Astrocyte (in vitro differentiated cells and primary cell): ENCODE measurements around the gene PRKCE. TPM values are rescaled to one million over a fixed set of nuclear protein-coding genes. Genes with fewer than 3 reads are reported as not detected.

Experiments
- DNase-seq: peaks from one replicate; pipeline ENCODE4 v3.0.0-alpha.2; 2010; ENCODE audit warnings: low read depth
- FAIRE-seq: peaks from 2 replicates; lab custom pipeline; 2011; peaks lifted over from hg19 to GRCh38; lab: Jason Lieb, UNC
- H2AFZ ChIP-seq: 2 replicates; pipeline ENCODE4 v1.6.0; 2012; ENCODE audit warnings: low read depth, low read length, inconsistent platforms
- H3K27ac ChIP-seq: 2 replicates; pipeline ENCODE4 v1.5.1; 2011; ENCODE audit warnings: low read depth, low read length, inconsistent platforms
- H3K27me3 ChIP-seq: 2 replicates; pipeline ENCODE4 v1.6.0; 2011; ENCODE audit warnings: low read length, inconsistent platforms; ENCODE audit not compliant: insufficient read depth
- H3K36me3 ChIP-seq: 2 replicates; pipeline ENCODE4 v1.5.1; 2011; ENCODE audit warnings: low read length, inconsistent platforms; ENCODE audit not compliant: insufficient read depth
- H3K4me1 ChIP-seq: 2 replicates; pipeline ENCODE4 v1.5.1; 2011; ENCODE audit warnings: low read length, inconsistent platforms; ENCODE audit not compliant: insufficient read depth
- H3K4me2 ChIP-seq: 2 replicates; pipeline ENCODE4 v1.6.0; 2012; ENCODE audit warnings: low read length, inconsistent platforms
- H3K4me3 ChIP-seq: 2 replicates; pipeline ENCODE4 v1.5.1; 2011; ENCODE audit warnings: low read depth, mild to moderate bottlenecking, low read length, inconsistent platforms; ENCODE audit not compliant: insufficient read depth
- H3K79me2 ChIP-seq: 2 replicates; pipeline ENCODE4 v1.6.0; 2012; ENCODE audit warnings: mild to moderate bottlenecking, low read length, inconsistent platforms; ENCODE audit not compliant: insufficient read depth
- H3K9ac ChIP-seq: 2 replicates; pipeline ENCODE4 v1.6.0; 2012; ENCODE audit warnings: mild to moderate bottlenecking, low read length, inconsistent platforms
- H3K9me3 ChIP-seq: 2 replicates; pipeline ENCODE4 v1.5.1; 2012; ENCODE audit warnings: low read depth, mild to moderate bottlenecking, low read length, inconsistent platforms; ENCODE audit not compliant: insufficient read depth
- H4K20me1 ChIP-seq: 2 replicates; pipeline ENCODE4 v1.6.0; 2012; ENCODE audit warnings: low read length, inconsistent platforms; ENCODE audit not compliant: insufficient read depth
- H3K27ac Mint-ChIP-seq: one replicate; pipeline ENCODE4 v1.8.0; 2021; ENCODE audit warnings: mild to moderate bottlenecking, mixed read lengths; ENCODE audit not compliant: unreplicated experiment
- H3K27me3 Mint-ChIP-seq: one replicate; pipeline ENCODE4 v1.8.0; 2021; ENCODE audit warnings: low read depth, mixed read lengths; ENCODE audit not compliant: unreplicated experiment
- H3K36me3 Mint-ChIP-seq: one replicate; pipeline ENCODE4 v1.8.0; 2021; ENCODE audit warnings: low read depth, mixed read lengths; ENCODE audit not compliant: unreplicated experiment
- H3K4me1 Mint-ChIP-seq: one replicate; pipeline ENCODE4 v1.8.0; 2021; ENCODE audit warnings: low read depth, mixed read lengths; ENCODE audit not compliant: unreplicated experiment
- H3K4me3 Mint-ChIP-seq: one replicate; pipeline ENCODE4 v1.8.0; 2021; ENCODE audit warnings: mild to moderate bottlenecking, moderate library complexity, mixed read lengths; ENCODE audit not compliant: unreplicated experiment
- H3K9me3 Mint-ChIP-seq: one replicate; pipeline ENCODE4 v1.8.0; 2021; ENCODE audit warnings: mild to moderate bottlenecking, mixed read lengths; ENCODE audit not compliant: unreplicated experiment
- CTCF ChIP-seq: IDR thresholded peaks from 2 replicates; pipeline ENCODE4 v1.5.1; 2011; ENCODE audit warnings: low read depth, mild to moderate bottlenecking, inconsistent platforms, low read length, moderate library complexity; ENCODE audit not compliant: insufficient read depth
- EZH2 ChIP-seq: IDR thresholded peaks from 2 replicates; pipeline ENCODE4 v1.6.1; 2012; ENCODE audit warnings: mild to moderate bottlenecking, low read length, inconsistent platforms; ENCODE audit not compliant: insufficient read depth
- total RNA-seq: library from RNA; stranded (reverse); gene quantifications from 2 replicates; pipeline ENCODE4 v1.2.1, GENCODE V29; 2021

The PRKCE gene
- total RNA-seq, 1 donor from 2014 or later = 12.8 TPM

GRCh38 chr2:46170611-46171350 lies 519.3 kb downstream of the PRKCE start:
- Mint-ChIP-seq H3K27me3 (peaks cover 5% of the 10 kb centered on the region), H3K4me1 (peaks cover 36% of the 10 kb centered on the region), H3K27ac (no peak overlapping the region), H3K4me3 (no peak overlapping the region), H3K36me3 (peaks cover 7% of the 10 kb centered on the region), H3K9me3 (peaks cover 7% of the 10 kb centered on the region)
- Histone ChIP-seq H3K27ac (no peak overlapping the region), H3K79me2 (no peaks in the 10 kb centered on the region), H3K4me3 (no peak overlapping the region), H3K4me2 (peak overlapping the region; percentile 58), H3K27me3 (no peaks in the 10 kb centered on the region), H3K36me3 (no peaks in the 10 kb centered on the region), H3K4me1 (peaks cover 21% of the 10 kb centered on the region), H4K20me1 (no peaks in the 10 kb centered on the region), H3K9me3 (no peaks in the 10 kb centered on the region), H2AFZ (peak overlapping the region; percentile 68), H3K9ac (peak overlapping the region; percentile 52)
- DNase-seq (no peak), FAIRE-seq (no peak)
- TF ChIP-seq CTCF = no peak
- TF ChIP-seq EZH2 = no peak

- Mint-ChIP-seq H3K9me3 (peaks cover 7% of the 10 kb centered on the region), H3K36me3 (peaks cover 7% of the 10 kb centered on the region), H3K4me1 (peaks cover 38% of the 10 kb centered on the region), H3K27me3 (peaks cover 5% of the 10 kb centered on the region), H3K27ac (no peak overlapping the region), H3K4me3 (no peak overlapping the region)
- Histone ChIP-seq H4K20me1 (no peaks in the 10 kb centered on the region), H3K27me3 (no peaks in the 10 kb centered on the region), H2AFZ (peak overlapping the region; percentile 68), H3K36me3 (no peaks in the 10 kb centered on the region), H3K27ac (peak overlapping the region; percentile 43), H3K4me1 (peaks cover 23% of the 10 kb centered on the region), H3K9ac (peak overlapping the region; percentile 52), H3K79me2 (no peaks in the 10 kb centered on the region), H3K4me3 (no peak overlapping the region), H3K4me2 (peak overlapping the region; percentile 58), H3K9me3 (no peaks in the 10 kb centered on the region)
- TF ChIP-seq EZH2 (no peak), CTCF (no peak)
- peak; percentile 79 for DNase-seq
- no peak for FAIRE-seq
Measured at GRCh38 chr2:46171411-46171953, 520.0 kb downstream of the PRKCE start.
